ENCODE results near the gene IL10RB. TPM values are rescaled to one million over a fixed set of nuclear protein-coding genes. Genes with fewer than 3 reads are reported as not detected.

IL10RB gene
- total RNA-seq, 1 donor from 2014 or later, result 19.0 TPM

- DNase-seq (ENCODE audit: low spot score), result no peak
- Mint-ChIP-seq H3K4me1 (ENCODE audit: low read depth) (peaks cover 27% of the 10 kb centered on the region), H3K9me3 (ENCODE audit: low read depth) (no peaks in the 10 kb centered on the region), H3K27me3 (ENCODE audit: low read depth) (no peaks in the 10 kb centered on the region), H3K36me3 (ENCODE audit: low read depth) (peaks cover 16% of the 10 kb centered on the region), H3K4me3 (ENCODE audit: unreplicated experiment) (peak overlapping the region; percentile 87), H3K27ac (ENCODE audit: unreplicated experiment) (peak overlapping the region; percentile 69)
- TF ChIP-seq, protein P1, sequence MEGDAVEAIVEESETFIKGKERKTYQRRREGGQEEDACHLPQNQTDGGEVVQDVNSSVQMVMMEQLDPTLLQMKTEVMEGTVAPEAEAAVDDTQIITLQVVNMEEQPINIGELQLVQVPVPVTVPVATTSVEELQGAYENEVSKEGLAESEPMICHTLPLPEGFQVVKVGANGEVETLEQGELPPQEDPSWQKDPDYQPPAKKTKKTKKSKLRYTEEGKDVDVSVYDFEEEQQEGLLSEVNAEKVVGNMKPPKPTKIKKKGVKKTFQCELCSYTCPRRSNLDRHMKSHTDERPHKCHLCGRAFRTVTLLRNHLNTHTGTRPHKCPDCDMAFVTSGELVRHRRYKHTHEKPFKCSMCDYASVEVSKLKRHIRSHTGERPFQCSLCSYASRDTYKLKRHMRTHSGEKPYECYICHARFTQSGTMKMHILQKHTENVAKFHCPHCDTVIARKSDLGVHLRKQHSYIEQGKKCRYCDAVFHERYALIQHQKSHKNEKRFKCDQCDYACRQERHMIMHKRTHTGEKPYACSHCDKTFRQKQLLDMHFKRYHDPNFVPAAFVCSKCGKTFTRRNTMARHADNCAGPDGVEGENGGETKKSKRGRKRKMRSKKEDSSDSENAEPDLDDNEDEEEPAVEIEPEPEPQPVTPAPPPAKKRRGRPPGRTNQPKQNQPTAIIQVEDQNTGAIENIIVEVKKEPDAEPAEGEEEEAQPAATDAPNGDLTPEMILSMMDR (IDR thresholded peaks at IDR 0.05), result no peak
Observed at GRCh38 chr21:33267250-33267649, 1.1 kb downstream of the IL10RB start.

- H3K27ac Mint-ChIP-seq (ENCODE audit: unreplicated experiment), result no peak overlapping the region
- H3K9me3 Mint-ChIP-seq (ENCODE audit: low read depth), result no peaks in the 10 kb centered on the region
- H3K36me3 Mint-ChIP-seq (ENCODE audit: low read depth), result peaks cover 16% of the 10 kb centered on the region
- H3K27me3 Mint-ChIP-seq (ENCODE audit: low read depth), result no peaks in the 10 kb centered on the region
- no peak for DNase-seq (ENCODE audit: low spot score)
- H3K4me3 Mint-ChIP-seq (ENCODE audit: unreplicated experiment), result no peak overlapping the region
- H3K4me1 Mint-ChIP-seq (ENCODE audit: low read depth), result peaks cover 27% of the 10 kb centered on the region
- TF ChIP-seq, protein P1 (IDR thresholded peaks at IDR 0.05), result no peak
Observed at GRCh38 chr21:33268393-33268736, 2.2 kb downstream of the IL10RB start.

GRCh38 chr21:33268737-33269441 lies 2.7 kb downstream of the IL10RB start:
- DNase-seq (ENCODE audit: low spot score), result no peak
- no peak overlapping the region for H3K4me3 Mint-ChIP-seq (ENCODE audit: unreplicated experiment)
- H3K27ac Mint-ChIP-seq (ENCODE audit: unreplicated experiment), result no peak overlapping the region
- TF ChIP-seq, protein P1 (IDR thresholded peaks at IDR 0.05), result no peak
- H3K27me3 Mint-ChIP-seq (ENCODE audit: low read depth), result no peaks in the 10 kb centered on the region
- peaks cover 21% of the 10 kb centered on the region for H3K36me3 Mint-ChIP-seq (ENCODE audit: low read depth)
- H3K9me3 Mint-ChIP-seq (ENCODE audit: low read depth), result no peaks in the 10 kb centered on the region
- H3K4me1 Mint-ChIP-seq (ENCODE audit: low read depth), result peaks cover 27% of the 10 kb centered on the region

DNA sequence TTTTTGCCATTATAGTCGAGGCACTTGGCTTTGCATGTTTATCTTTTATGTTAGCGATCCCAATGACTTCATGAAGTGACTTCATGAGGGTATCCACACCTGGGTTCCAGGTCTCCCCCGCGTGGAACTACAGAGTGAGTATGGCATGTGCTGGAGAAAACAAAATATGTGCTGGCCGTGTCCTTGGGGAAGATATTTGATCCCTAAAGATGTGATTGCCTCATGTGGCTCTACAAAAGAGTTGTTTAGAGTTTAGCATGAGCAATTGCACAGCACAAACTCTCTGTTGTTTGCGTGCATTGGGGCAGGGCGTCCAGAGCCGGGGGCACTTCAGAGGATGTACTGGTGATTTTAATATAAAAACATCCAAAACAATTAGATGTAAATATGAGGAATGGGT lies 4.8 kb downstream of the IL10RB start:
- no peak overlapping the region for H3K4me3 Mint-ChIP-seq (ENCODE audit: unreplicated experiment)
- no peaks in the 10 kb centered on the region for H3K27me3 Mint-ChIP-seq (ENCODE audit: low read depth)
- no peak overlapping the region for H3K27ac Mint-ChIP-seq (ENCODE audit: unreplicated experiment)
- no peak for DNase-seq (ENCODE audit: low spot score)
- peaks cover 4% of the 10 kb centered on the region for H3K9me3 Mint-ChIP-seq (ENCODE audit: low read depth)
- peaks cover 25% of the 10 kb centered on the region for H3K36me3 Mint-ChIP-seq (ENCODE audit: low read depth)
- TF ChIP-seq, protein P1 (IDR thresholded peaks at IDR 0.05), result no peak
- H3K4me1 Mint-ChIP-seq (ENCODE audit: low read depth), result peaks cover 20% of the 10 kb centered on the region

- no peak overlapping the region for H3K4me3 Mint-ChIP-seq (ENCODE audit: unreplicated experiment)
- no peak overlapping the region for H3K27ac Mint-ChIP-seq (ENCODE audit: unreplicated experiment)
- no peaks in the 10 kb centered on the region for H3K27me3 Mint-ChIP-seq (ENCODE audit: low read depth)
- H3K36me3 Mint-ChIP-seq (ENCODE audit: low read depth), result peaks cover 32% of the 10 kb centered on the region
- no peak for DNase-seq (ENCODE audit: low spot score)
- peaks cover 3% of the 10 kb centered on the region for H3K4me1 Mint-ChIP-seq (ENCODE audit: low read depth)
- TF ChIP-seq, protein P1 (IDR thresholded peaks at IDR 0.05), result no peak
- peaks cover 4% of the 10 kb centered on the region for H3K9me3 Mint-ChIP-seq (ENCODE audit: low read depth)
Observed at GRCh38 chr21:33273044-33273443, 6.9 kb downstream of the IL10RB start.
